Smooth muscle cell (in vitro differentiated cells): ENCODE results near the gene RACK1. TPM values are rescaled to one million over a fixed set of nuclear protein-coding genes. Genes with fewer than 3 reads are reported as not detected.
"Not testable (repeated sequence)": the region's sequence is repeated elsewhere in the genome, so short reads cannot be mapped to it uniquely, and the experiment has no call there.

Source experiments
- DNase-seq: peaks from one replicate; lab custom pipeline; 2025; ENCODE audit not compliant: unreplicated experiment; lab: John Stamatoyannopoulos, UW
- H2AFZ ChIP-seq: fragments of 200-600 bp; sonication (generic); 2 replicates; pipeline ENCODE4 v1.6.0; 2016; ENCODE audit warnings: antibody characterized with exemption, low read depth, mild to moderate bottlenecking
- H3F3A ChIP-seq: fragments of 200-600 bp; sonication (generic); 2 replicates; pipeline ENCODE4 v1.6.0; 2017; ENCODE audit warnings: antibody characterized with exemption, low read depth
- H3K27ac ChIP-seq: fragments of 200-600 bp; sonication (generic); 2 replicates; pipeline ENCODE4 v1.5.1; 2016; ENCODE audit warnings: low read depth, mild to moderate bottlenecking
- H3K27me3 ChIP-seq: fragments of 200-600 bp; sonication (generic); 2 replicates; pipeline ENCODE4 v1.6.1; 2016; ENCODE audit warnings: low read depth, mild to moderate bottlenecking
- H3K36me3 ChIP-seq: fragments of 200-600 bp; sonication (generic); 2 replicates; pipeline ENCODE4 v1.5.1; 2016; ENCODE audit warnings: low read depth
- H3K4me1 ChIP-seq: fragments of 200-600 bp; sonication (generic); 2 replicates; pipeline ENCODE4 v1.5.1; 2016; ENCODE audit warnings: low read depth
- H3K4me2 ChIP-seq: fragments of 200-600 bp; sonication (generic); 2 replicates; pipeline ENCODE4 v1.6.0; 2016; ENCODE audit warnings: mild to moderate bottlenecking
- H3K4me3 ChIP-seq: fragments of 200-600 bp; sonication (generic); 2 replicates; pipeline ENCODE4 v1.5.1; 2016; ENCODE audit warnings: mild to moderate bottlenecking
- H3K79me2 ChIP-seq: fragments of 200-600 bp; sonication (generic); 2 replicates; pipeline ENCODE4 v1.6.0; 2016; ENCODE audit warnings: low read depth, mild to moderate bottlenecking
- H3K9ac ChIP-seq: fragments of 200-600 bp; sonication (generic); 2 replicates; pipeline ENCODE4 v1.6.0; 2016; ENCODE audit warnings: low read depth
- H3K9me3 ChIP-seq: fragments of 200-600 bp; sonication (generic); replicated peaks from 2 replicates; pipeline ENCODE4 v1.5.1; 2016; ENCODE audit warnings: low read depth
- H4K20me1 ChIP-seq: fragments of 200-600 bp; sonication (generic); 2 replicates; pipeline ENCODE4 v1.6.0; 2016; ENCODE audit warnings: low read depth
- WGBS: methylation state at CpG from one replicate; pipeline ENCODE4 v1.1.7; 2016; ENCODE audit warnings: low lambda C conversion rate; 5-methylcytosine and 5-hydroxymethylcytosine counted together
- polyA plus RNA-seq: library from polyadenylated mRNA; unstranded; fragments of >200 nt; fragmentation: Nextera tagmentation; extraction: Ambion mirVana; gene quantifications from 2 replicates; pipeline ENCODE4 v1.2.1, GENCODE V29; 2016
- total RNA-seq: library from RNA; depleted of rRNA; stranded (reverse); fragments of >200 nt; gene quantifications from 2 replicates; pipeline ENCODE4 v1.2.3, GENCODE V29; 2014
- TF ChIP-seq, protein P1 (sequence below): fragments of 200-600 bp; sonication (generic); IDR thresholded peaks from 2 replicates; pipeline ENCODE4 v1.5.1; 2017; ENCODE audit warnings: borderline replicate concordance, mild to moderate bottlenecking, antibody characterized with exemption; ENCODE audit not compliant: insufficient read depth, poor library complexity, severe bottlenecking

The RACK1 gene
- total and polyA plus RNA-seq, 2 experiments from 2014 or later = 617 to 2,098 TPM

DNA sequence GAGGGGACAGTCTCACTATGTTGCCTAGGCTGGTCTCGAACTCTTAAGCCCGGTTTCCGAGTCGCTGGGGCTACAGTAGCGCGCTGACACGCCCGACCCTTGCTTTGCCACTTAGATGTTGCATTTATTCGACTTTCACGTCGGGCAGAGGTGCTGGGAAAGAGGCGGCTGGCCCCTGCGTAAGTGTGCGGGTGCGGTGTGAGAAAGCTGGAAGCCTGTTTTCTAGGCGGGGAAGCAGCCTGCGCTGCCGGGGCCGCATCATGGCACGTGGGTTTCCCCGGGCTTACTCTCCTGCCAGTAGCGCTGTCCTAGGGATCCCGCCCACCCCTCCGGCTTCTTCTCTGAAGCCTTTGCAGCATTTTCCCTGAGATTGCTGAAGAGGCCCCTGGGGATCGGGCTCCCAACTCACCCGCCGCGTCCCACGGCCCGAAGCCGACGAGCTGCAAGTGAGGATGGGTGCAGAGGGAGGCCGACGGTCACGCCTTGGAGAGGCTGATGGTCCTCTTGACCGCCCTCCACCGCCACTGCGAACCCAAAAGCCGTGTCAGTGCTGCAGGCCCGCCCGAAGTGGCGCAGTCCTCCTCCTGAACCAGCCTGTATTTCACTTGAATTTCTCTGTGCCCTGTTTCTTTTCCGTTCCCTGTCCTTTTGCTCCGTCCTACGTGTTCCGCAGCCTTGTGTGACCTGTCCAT is 26.4 kb downstream of the RACK1 start:
- 2% methylated on average over 44 of the region's 46 CpGs for WGBS
- H3K27ac ChIP-seq = no peak overlapping the region

DNA sequence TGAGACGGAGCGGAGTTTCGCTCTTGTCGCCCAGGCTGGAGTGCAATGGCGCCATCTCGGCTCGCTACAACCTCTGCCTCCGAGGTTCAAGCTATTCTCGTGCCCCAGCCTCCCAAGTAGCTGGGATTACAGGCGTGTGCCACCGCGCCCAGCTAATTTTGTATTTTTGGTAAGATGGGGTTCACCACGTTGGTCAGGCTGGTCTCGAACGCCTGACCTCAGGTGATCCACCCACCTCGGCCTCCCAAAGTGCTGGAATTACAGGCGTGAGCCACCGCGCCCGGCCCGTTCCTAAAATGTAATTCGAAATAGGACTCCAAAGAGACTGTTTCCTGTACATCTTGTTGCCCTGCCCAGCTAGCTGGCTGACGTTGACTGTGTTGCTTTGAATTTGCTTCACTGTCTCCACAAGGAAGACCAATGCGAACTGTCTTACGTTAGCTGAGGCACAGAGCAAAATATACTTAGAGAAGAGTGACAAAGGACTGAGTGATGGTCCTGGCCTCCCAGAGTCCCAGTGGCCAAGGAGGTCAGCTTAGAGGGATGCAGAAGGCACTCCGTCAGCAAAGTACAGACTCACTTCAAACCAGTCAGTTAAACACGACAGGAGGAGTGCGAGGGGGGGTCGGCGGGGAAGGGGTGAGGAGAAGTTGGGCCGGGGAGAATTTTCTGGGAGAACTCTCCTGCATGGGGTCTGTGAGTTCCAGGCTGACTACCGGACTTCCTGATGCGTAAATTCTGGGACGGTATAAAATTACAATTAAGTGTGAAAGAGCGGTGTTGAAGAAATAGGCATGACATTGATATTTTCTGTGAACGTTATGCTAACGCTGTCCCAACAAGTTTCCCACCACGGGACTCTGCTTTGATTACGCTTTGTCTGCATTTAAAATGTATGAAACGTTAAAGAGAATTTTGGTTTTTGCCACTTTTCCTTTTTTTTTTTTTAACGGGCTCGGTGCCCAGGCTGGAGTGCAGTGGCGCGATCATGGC is 27.4 kb downstream of the RACK1 start:
- Histone ChIP-seq H2AFZ (no peak overlapping the region), H3F3A (peaks cover 15% of the 10 kb centered on the region), H3K27ac (no peak overlapping the region), H4K20me1 (no peaks in the 10 kb centered on the region), H3K9ac (no peak overlapping the region), H3K4me3 (peak overlapping the region; percentile 47), H3K79me2 (no peaks in the 10 kb centered on the region), H3K9me3 (no peaks in the 10 kb centered on the region), H3K4me1 (no peaks in the 10 kb centered on the region), H3K36me3 (no peaks in the 10 kb centered on the region), H3K27me3 (no peaks in the 10 kb centered on the region), H3K4me2 (peak overlapping the region; percentile 78)
- 61% methylated on average over 44 of the region's 44 CpGs for WGBS
- no peak for DNase-seq
- TF ChIP-seq, protein P1, sequence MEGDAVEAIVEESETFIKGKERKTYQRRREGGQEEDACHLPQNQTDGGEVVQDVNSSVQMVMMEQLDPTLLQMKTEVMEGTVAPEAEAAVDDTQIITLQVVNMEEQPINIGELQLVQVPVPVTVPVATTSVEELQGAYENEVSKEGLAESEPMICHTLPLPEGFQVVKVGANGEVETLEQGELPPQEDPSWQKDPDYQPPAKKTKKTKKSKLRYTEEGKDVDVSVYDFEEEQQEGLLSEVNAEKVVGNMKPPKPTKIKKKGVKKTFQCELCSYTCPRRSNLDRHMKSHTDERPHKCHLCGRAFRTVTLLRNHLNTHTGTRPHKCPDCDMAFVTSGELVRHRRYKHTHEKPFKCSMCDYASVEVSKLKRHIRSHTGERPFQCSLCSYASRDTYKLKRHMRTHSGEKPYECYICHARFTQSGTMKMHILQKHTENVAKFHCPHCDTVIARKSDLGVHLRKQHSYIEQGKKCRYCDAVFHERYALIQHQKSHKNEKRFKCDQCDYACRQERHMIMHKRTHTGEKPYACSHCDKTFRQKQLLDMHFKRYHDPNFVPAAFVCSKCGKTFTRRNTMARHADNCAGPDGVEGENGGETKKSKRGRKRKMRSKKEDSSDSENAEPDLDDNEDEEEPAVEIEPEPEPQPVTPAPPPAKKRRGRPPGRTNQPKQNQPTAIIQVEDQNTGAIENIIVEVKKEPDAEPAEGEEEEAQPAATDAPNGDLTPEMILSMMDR = no peak

More for the DNA sequence above, 26.4 kb downstream of the RACK1 start:
- Histone ChIP-seq H3K79me2 (no peaks in the 10 kb centered on the region), H3K9me3 (no peaks in the 10 kb centered on the region), H3K36me3 (no peaks in the 10 kb centered on the region), H3K9ac (no peak overlapping the region), H2AFZ (peak overlapping the region; percentile 38), H4K20me1 (no peaks in the 10 kb centered on the region), H3K4me3 (peak overlapping the region; percentile 47), H3K27me3 (no peaks in the 10 kb centered on the region), H3K4me1 (no peaks in the 10 kb centered on the region), H3K4me2 (peak overlapping the region; percentile 78), H3F3A (peaks cover 23% of the 10 kb centered on the region)
- DNase-seq = no peak
- TF ChIP-seq, protein P1 = no peak

DNA sequence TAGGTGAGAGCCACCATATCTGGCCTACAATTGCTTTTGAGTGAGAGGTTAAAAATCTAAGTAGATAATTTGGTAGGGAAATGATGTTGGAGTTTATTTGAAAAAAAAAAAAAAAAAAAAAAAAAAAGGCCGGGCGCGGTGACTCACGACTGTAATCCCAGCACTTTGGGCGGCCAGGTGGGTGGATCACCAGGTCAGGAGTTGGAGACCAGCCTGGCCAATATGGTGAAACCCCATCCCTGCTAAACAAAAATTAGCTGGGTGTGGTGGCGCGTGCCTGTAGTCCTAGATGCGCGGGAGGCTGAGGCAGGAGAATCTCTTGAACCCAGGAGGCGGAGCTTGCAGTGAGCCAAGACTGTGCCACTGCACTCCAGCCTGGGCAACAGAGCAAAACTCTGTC is 29.5 kb downstream of the RACK1 start:
- not testable (repeated sequence) for H3F3A ChIP-seq, H2AFZ ChIP-seq, H3K9ac ChIP-seq, DNase-seq, H3K36me3 ChIP-seq, H3K4me3 ChIP-seq, H3K9me3 ChIP-seq, H3K27ac ChIP-seq, H4K20me1 ChIP-seq, H3K27me3 ChIP-seq, H3K4me1 ChIP-seq, H3K4me2 ChIP-seq, H3K79me2 ChIP-seq
- WGBS = 87% methylated on average over 10 of the region's 10 CpGs

DNA sequence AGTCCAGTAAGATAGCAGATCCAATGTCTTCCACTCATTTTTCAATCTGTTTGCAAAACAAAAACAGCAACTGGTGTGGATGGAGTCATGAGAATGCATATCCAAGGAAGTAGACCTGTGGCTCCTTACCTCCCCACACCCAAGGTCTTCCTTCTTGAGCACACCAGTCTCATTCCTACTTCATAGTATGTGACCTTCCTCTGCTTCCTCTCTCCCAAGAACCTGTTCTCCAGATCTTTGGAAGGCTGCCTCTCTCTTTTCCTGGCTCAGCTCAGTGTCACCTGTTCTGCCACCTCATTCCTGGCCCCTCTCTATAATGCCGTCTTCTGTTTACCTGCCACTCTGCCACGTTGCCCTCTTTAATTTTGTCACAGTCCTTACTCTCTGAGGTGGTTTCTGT is 30.8 kb downstream of the RACK1 start:
- H3K9ac ChIP-seq = no peak overlapping the region
- TF ChIP-seq, protein P1 = no peak
- H3K27ac ChIP-seq = no peak overlapping the region
- 58% methylated on average over 2 of the region's 2 CpGs for WGBS
- DNase-seq = no peak
- no peaks in the 10 kb centered on the region for H3K36me3 ChIP-seq
- H3K4me3 ChIP-seq = no peak overlapping the region
- no peaks in the 10 kb centered on the region for H3K79me2 ChIP-seq
- H3F3A ChIP-seq = peaks cover 10% of the 10 kb centered on the region
- H3K4me2 ChIP-seq = no peak overlapping the region
- no peaks in the 10 kb centered on the region for H3K27me3 ChIP-seq
- no peaks in the 10 kb centered on the region for H4K20me1 ChIP-seq
- no peak overlapping the region for H2AFZ ChIP-seq
- H3K9me3 ChIP-seq = no peaks in the 10 kb centered on the region
- no peaks in the 10 kb centered on the region for H3K4me1 ChIP-seq
